Trophoblast cell (in vitro differentiated cells and primary cell): Measurements from ENCODE around the gene HSPBP1.

ENCODE experiments used
- DNase-seq, 2 donors: peaks; one replicate each; pipeline ENCODE4 v3.0.0-alpha.2; 2016
- H2AFZ ChIP-seq: 2 replicates; pipeline ENCODE4 v1.6.1; 2013; ENCODE audit warnings: low read length, moderate library complexity, mild to moderate bottlenecking; ENCODE audit not compliant: insufficient read depth, poor library complexity
- H2AK5ac ChIP-seq: 2 replicates; pipeline ENCODE4 v1.6.1; 2013; ENCODE audit warnings: mild to moderate bottlenecking, low read length
- H2BK120ac ChIP-seq: 2 replicates; pipeline ENCODE4 v1.6.1; 2013; ENCODE audit warnings: low read length, mild to moderate bottlenecking, moderate library complexity; ENCODE audit not compliant: insufficient read depth, poor library complexity
- H2BK12ac ChIP-seq: 2 replicates; pipeline ENCODE4 v1.6.1; 2013; ENCODE audit warnings: mild to moderate bottlenecking, low read length, moderate library complexity
- H2BK5ac ChIP-seq: 2 replicates; pipeline ENCODE4 v1.6.1; 2013; ENCODE audit warnings: low read length, low read depth, moderate library complexity, mild to moderate bottlenecking; ENCODE audit not compliant: poor library complexity
- H3K14ac ChIP-seq: 2 replicates; pipeline ENCODE4 v1.6.1; 2013; ENCODE audit warnings: mild to moderate bottlenecking, low read length
- H3K18ac ChIP-seq: 2 replicates; pipeline ENCODE4 v1.6.1; 2013; ENCODE audit warnings: mild to moderate bottlenecking, low read length
- H3K23ac ChIP-seq: 2 replicates; pipeline ENCODE4 v1.6.1; 2013; ENCODE audit warnings: low read length
- H3K27ac ChIP-seq: 2 replicates; pipeline ENCODE4 v1.5.1; 2013; ENCODE audit warnings: low read depth, mild to moderate bottlenecking, inconsistent platforms, low read length, moderate library complexity
- H3K27me3 ChIP-seq: 2 replicates; pipeline ENCODE4 v1.6.1; 2013; ENCODE audit warnings: inconsistent platforms, mild to moderate bottlenecking, low read length, moderate library complexity; ENCODE audit not compliant: insufficient read depth
- H3K36me3 ChIP-seq, 2 experiments: 1 replicate in 1 of 2; 2 replicates in 1 of 2; pipeline ENCODE4 v1.6.1; 2013; ENCODE audit warnings: low read length in 2 of 2, mild to moderate bottlenecking in 2 of 2, moderate library complexity in 1 of 2; ENCODE audit not compliant: insufficient read depth in 2 of 2, control insufficient read depth in 1 of 2
- H3K4ac ChIP-seq: 2 replicates; pipeline ENCODE4 v1.6.1; 2013; ENCODE audit warnings: low read depth, mild to moderate bottlenecking, low read length, moderate library complexity
- H3K4me1 ChIP-seq, 2 experiments: 1 replicate in 1 of 2; 2 replicates in 1 of 2; pipeline ENCODE4 v1.6.1; 2013; ENCODE audit warnings: low read length in 2 of 2, mild to moderate bottlenecking in 2 of 2, moderate library complexity in 1 of 2; ENCODE audit not compliant: insufficient read depth in 2 of 2, control insufficient read depth in 1 of 2
- H3K4me2 ChIP-seq: 2 replicates; pipeline ENCODE4 v1.6.1; 2013; ENCODE audit warnings: inconsistent platforms, mild to moderate bottlenecking, low read length, moderate library complexity
- H3K4me3 ChIP-seq: 2 replicates; pipeline ENCODE4 v1.5.1; 2013; ENCODE audit warnings: mild to moderate bottlenecking, low read depth, low read length, inconsistent platforms
- H3K79me1 ChIP-seq: one replicate; pipeline ENCODE4 v1.6.1; 2013; ENCODE audit warnings: low read length
- H3K79me2 ChIP-seq: 2 replicates; pipeline ENCODE4 v1.6.1; 2013; ENCODE audit warnings: low read length, mild to moderate bottlenecking; ENCODE audit not compliant: control insufficient read depth, insufficient read depth, poor library complexity
- H3K9ac ChIP-seq: 2 replicates; pipeline ENCODE4 v1.6.1; 2013; ENCODE audit warnings: mild to moderate bottlenecking, low read length
- H3K9me3 ChIP-seq: 2 replicates; pipeline ENCODE4 v1.6.1; 2013; ENCODE audit warnings: low read depth, mild to moderate bottlenecking, control low read depth, inconsistent platforms, low read length; ENCODE audit not compliant: insufficient read depth
- H4K12ac ChIP-seq: 2 replicates; pipeline ENCODE4 v1.6.1; 2013; ENCODE audit warnings: low read depth, mild to moderate bottlenecking, low read length, moderate library complexity
- H4K8ac ChIP-seq: 2 replicates; pipeline ENCODE4 v1.6.1; 2013; ENCODE audit warnings: low read depth, mild to moderate bottlenecking, low read length, moderate library complexity
- H4K91ac ChIP-seq: one replicate; pipeline ENCODE4 v1.6.1; 2013; ENCODE audit warnings: low read depth, mild to moderate bottlenecking, low read length, moderate library complexity
- WGBS: extraction: QIAGEN DNeasy Blood & Tissue Kit; methylation state at CpG from one replicate; pipeline ENCODE4 v1.1.7; 2013; ENCODE audit warnings: missing lambda C conversion rate; ENCODE audit not compliant: insufficient read length, insufficient coverage; ENCODE audit errors: extremely low coverage; 5-methylcytosine and 5-hydroxymethylcytosine counted together

HSPBP1 gene

DNA sequence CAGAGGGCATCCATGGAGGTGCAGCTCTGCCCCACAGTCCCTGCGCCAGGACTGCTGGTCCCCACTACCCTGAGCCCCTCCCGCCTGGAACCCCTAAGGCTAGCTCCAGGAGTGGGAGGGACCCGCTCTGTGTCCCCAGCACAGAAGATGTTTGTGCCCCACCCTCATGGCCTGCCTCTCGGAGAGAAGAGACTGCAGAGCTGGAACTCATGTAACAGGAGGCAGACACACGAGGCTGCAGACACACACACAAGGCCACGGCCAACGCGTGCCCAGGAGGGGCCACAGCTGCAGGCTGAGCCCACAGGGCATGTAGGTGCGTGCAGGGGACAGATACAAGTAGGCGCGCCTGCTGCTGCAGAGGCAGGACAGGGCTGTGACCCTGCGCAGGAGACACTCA lies 40.9 kb downstream of the HSPBP1 start:
- Histone ChIP-seq H2BK12ac (no peak overlapping the region), H3K4me3 (no peak overlapping the region), H3K27ac (no peak overlapping the region), H3K79me2 (no peaks in the 10 kb centered on the region), H3K9me3 (peaks cover 3% of the 10 kb centered on the region), H3K18ac (no peak overlapping the region), H3K4ac (no peak overlapping the region), H3K4me2 (no peak overlapping the region), H3K36me3 (peaks cover 74 to 82% of the 10 kb centered on the region in 2 experiments), H3K79me1 (no peaks in the 10 kb centered on the region), H3K23ac (no peak overlapping the region), H4K91ac (no peak overlapping the region), H2BK120ac (no peak overlapping the region), H4K8ac (no peak overlapping the region), H4K12ac (no peak overlapping the region), H3K27me3 (no peaks in the 10 kb centered on the region), H2AK5ac (no peak overlapping the region), H3K9ac (no peak overlapping the region), H2AFZ (no peak overlapping the region), H3K4me1 (no peaks in the 10 kb centered on the region), H3K14ac (no peak overlapping the region), H2BK5ac (no peak overlapping the region)
- no peak for DNase-seq
- WGBS, result no CpG with 5 or more reads among the region's 12 CpGs

DNA sequence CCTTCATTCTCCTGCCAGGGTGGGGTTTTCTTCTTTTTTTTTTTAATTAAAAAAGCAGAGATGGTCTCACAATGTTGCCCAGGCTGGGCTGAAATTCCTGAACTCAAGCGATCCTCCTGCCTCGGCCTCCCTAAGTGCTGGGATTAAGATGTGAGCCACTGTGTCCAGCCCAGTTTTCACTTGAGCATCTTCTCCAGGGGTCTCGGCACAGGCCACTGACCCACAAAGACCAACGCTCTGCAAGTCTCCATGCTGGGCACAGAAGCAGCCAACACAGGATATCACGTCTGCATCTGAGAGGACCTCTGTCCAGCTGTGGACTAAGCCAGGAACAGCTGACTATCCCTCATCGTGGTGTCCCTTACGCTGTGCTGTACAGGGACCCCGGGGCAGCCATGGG lies 41.9 kb downstream of the HSPBP1 start:
- Histone ChIP-seq H3K27me3 (no peaks in the 10 kb centered on the region), H2AK5ac (no peak overlapping the region), H2AFZ (no peak overlapping the region), H4K8ac (no peak overlapping the region), H3K79me2 (no peaks in the 10 kb centered on the region), H3K79me1 (no peaks in the 10 kb centered on the region), H3K9me3 (peaks cover 3% of the 10 kb centered on the region), H3K4me3 (no peak overlapping the region), H4K12ac (no peak overlapping the region), H2BK5ac (no peak overlapping the region), H3K4ac (no peak overlapping the region), H3K36me3 (peaks cover 69 to 77% of the 10 kb centered on the region in 2 experiments), H3K14ac (no peak overlapping the region), H3K27ac (no peak overlapping the region), H3K9ac (no peak overlapping the region), H3K18ac (no peak overlapping the region), H2BK120ac (no peak overlapping the region), H4K91ac (no peak overlapping the region), H3K23ac (no peak overlapping the region), H3K4me2 (no peak overlapping the region), H2BK12ac (no peak overlapping the region), H3K4me1 (no peaks in the 10 kb centered on the region)
- WGBS, result no CpG with 5 or more reads among the region's 8 CpGs
- DNase-seq, result no peak

- Histone ChIP-seq H3K4me2 (no peak overlapping the region), H3K23ac (no peak overlapping the region), H2AFZ (no peak overlapping the region), H3K79me2 (no peaks in the 10 kb centered on the region), H3K9ac (no peak overlapping the region), H3K4me3 (no peak overlapping the region), H3K9me3 (peaks cover 1% of the 10 kb centered on the region), H3K4me1 (no peaks in the 10 kb centered on the region), H3K18ac (no peak overlapping the region), H2BK5ac (no peak overlapping the region), H4K91ac (no peak overlapping the region), H2AK5ac (no peak overlapping the region), H3K79me1 (no peaks in the 10 kb centered on the region), H3K27me3 (no peaks in the 10 kb centered on the region), H3K36me3 (peaks cover 70 to 78% of the 10 kb centered on the region in 2 experiments), H4K12ac (no peak overlapping the region), H3K27ac (no peak overlapping the region), H3K14ac (no peak overlapping the region), H2BK120ac (no peak overlapping the region), H3K4ac (no peak overlapping the region), H4K8ac (no peak overlapping the region), H2BK12ac (no peak overlapping the region)
- WGBS, result no CpG with 5 or more reads among the region's 5 CpGs
- DNase-seq, result no peak
These were observed 46.9 kb downstream of the HSPBP1 start for GRCh38 chr19:55232986-55233385.

DNA sequence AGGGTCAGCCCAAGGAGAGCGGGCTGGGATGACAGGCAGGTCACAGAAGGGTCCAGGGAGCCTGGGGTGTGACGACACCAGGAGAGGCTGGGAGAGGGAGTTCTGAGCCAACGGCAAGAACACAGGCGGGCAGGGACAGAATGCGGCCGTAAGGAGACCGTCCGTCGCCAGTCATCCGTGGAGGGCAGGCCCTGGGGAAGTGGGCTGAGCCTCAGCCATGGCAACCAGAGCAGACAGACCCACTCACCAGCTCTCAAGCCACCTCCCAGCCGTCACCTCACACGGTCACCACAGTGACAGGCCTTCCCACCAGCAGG lies 47.7 kb downstream of the HSPBP1 start:
- WGBS, result no CpG with 5 or more reads among the region's 12 CpGs

More for the DNA sequence above, 47.7 kb downstream of the HSPBP1 start:
- H3K9ac ChIP-seq, result no peak overlapping the region
- H2BK5ac ChIP-seq, result no peak overlapping the region
- H3K27me3 ChIP-seq, result no peaks in the 10 kb centered on the region
- H3K4ac ChIP-seq, result no peak overlapping the region
- H3K4me3 ChIP-seq, result no peak overlapping the region
- no peak overlapping the region for H2BK120ac ChIP-seq
- H3K23ac ChIP-seq, result no peak overlapping the region
- no peak overlapping the region for H2AFZ ChIP-seq
- no peaks in the 10 kb centered on the region for H3K4me1 ChIP-seq
- H3K27ac ChIP-seq, result no peak overlapping the region
- DNase-seq, result no peak
- H3K14ac ChIP-seq, result no peak overlapping the region
- no peak overlapping the region for H4K91ac ChIP-seq
- no peak overlapping the region for H3K4me2 ChIP-seq
- peaks cover 1% of the 10 kb centered on the region for H3K9me3 ChIP-seq
- H4K12ac ChIP-seq, result no peak overlapping the region
- H2BK12ac ChIP-seq, result no peak overlapping the region
- H2AK5ac ChIP-seq, result no peak overlapping the region
- no peak overlapping the region for H4K8ac ChIP-seq
- no peaks in the 10 kb centered on the region for H3K79me2 ChIP-seq
- H3K36me3 ChIP-seq, result peaks cover 72 to 78% of the 10 kb centered on the region in 2 experiments
- H3K18ac ChIP-seq, result no peak overlapping the region
- no peaks in the 10 kb centered on the region for H3K79me1 ChIP-seq
